Naive thymus-derived CD4-positive, alpha-beta T cell (primary cell): ENCODE results near the gene SEMA4C. TPM values are rescaled to one million over a fixed set of nuclear protein-coding genes. Genes with fewer than 3 reads are reported as not detected.

Source experiments
- ATAC-seq: fragments of 150-1000 bp; cut with Tn5 transposase; 2 replicates; pipeline ENCODE4 v1.10.0; 2021; ENCODE audit warnings: mild to moderate bottlenecking, moderate library complexity
- CTCF ChIA-PET: fragments of 350-600 bp; sonication (Branson Sonifier 250); formaldehyde crosslinking; loops from one replicate; lab custom pipeline; 2021; ENCODE audit warnings: antibody characterized with exemption; lab: Charles Lee
- POLR2A ChIA-PET: fragments of 350-600 bp; sonication (Branson Sonifier 250); formaldehyde crosslinking; loops from one replicate; lab custom pipeline; 2021; ENCODE audit warnings: antibody characterized with exemption, inconsistent platforms; lab: Charles Lee
- DNase-seq, 9 donors: peaks; one replicate each; pipeline versions ENCODE4 v3.0.0 to v3.0.0-alpha.2; 2020 to 2022; ENCODE audit warnings: mixed read lengths in 1 of 9
- H3K27ac ChIP-seq: one replicate; pipeline ENCODE4 v1.7.0; 2013; ENCODE audit warnings: mild to moderate bottlenecking, low read depth, low read length, moderate library complexity
- H3K27me3 ChIP-seq, 2 donors: one replicate each; pipeline ENCODE4 v1.7.0; 2013; ENCODE audit warnings: low read length in 2 of 2, mild to moderate bottlenecking in 2 of 2, moderate library complexity in 2 of 2; ENCODE audit not compliant: control insufficient read depth in 2 of 2, insufficient read depth in 2 of 2
- H3K36me3 ChIP-seq, 3 experiments: 1 replicate in 2 of 3; 2 replicates in 1 of 3; pipeline ENCODE4 v1.7.0; 2013; ENCODE audit warnings: low read length in 3 of 3, mild to moderate bottlenecking in 3 of 3, moderate library complexity in 1 of 3; ENCODE audit not compliant: insufficient read depth in 3 of 3, control insufficient read depth in 2 of 3
- H3K4me1 ChIP-seq, 2 donors: one replicate each; pipeline ENCODE4 v1.7.0; 2013; ENCODE audit warnings: low read length in 2 of 2, mild to moderate bottlenecking in 2 of 2, moderate library complexity in 1 of 2; ENCODE audit not compliant: control insufficient read depth in 2 of 2, insufficient read depth in 2 of 2
- H3K4me3 ChIP-seq: 2 replicates; pipeline ENCODE4 v1.7.0; 2013; ENCODE audit warnings: mild to moderate bottlenecking, low read length
- H3K9me3 ChIP-seq, 3 experiments: 1 replicate in 2 of 3; 2 replicates in 1 of 3; pipeline ENCODE4 v1.7.0; 2013; ENCODE audit warnings: low read length in 3 of 3; ENCODE audit not compliant: control insufficient read depth in 2 of 3
- H3K27ac Mint-ChIP-seq, 9 donors: one replicate each; pipeline ENCODE4 v1.8.0; 2020 to 2022; ENCODE audit warnings: mixed read lengths in 9 of 9, mild to moderate bottlenecking in 8 of 9, moderate library complexity in 5 of 9, inconsistent platforms in 2 of 9
- H3K27me3 Mint-ChIP-seq, 5 donors: one replicate each; pipeline ENCODE4 v1.8.0; 2021 to 2022; ENCODE audit warnings: mixed read lengths in 5 of 5, mild to moderate bottlenecking in 1 of 5
- H3K36me3 Mint-ChIP-seq, 5 donors: one replicate each; pipeline ENCODE4 v1.8.0; 2020 to 2022; ENCODE audit warnings: mixed read lengths in 5 of 5, mild to moderate bottlenecking in 3 of 5, inconsistent platforms in 1 of 5
- H3K4me1 Mint-ChIP-seq, 7 donors: one replicate each; pipeline ENCODE4 v1.8.0; 2020 to 2022; ENCODE audit warnings: mixed read lengths in 7 of 7, mild to moderate bottlenecking in 3 of 7, inconsistent platforms in 1 of 7
- H3K4me3 Mint-ChIP-seq, 10 donors: one replicate each; pipeline ENCODE4 v1.8.0; 2020 to 2022; ENCODE audit warnings: mild to moderate bottlenecking in 10 of 10, mixed read lengths in 10 of 10, moderate library complexity in 6 of 10, inconsistent platforms in 2 of 10
- H3K9me3 Mint-ChIP-seq, 11 donors: one replicate each; pipeline ENCODE4 v1.8.0; 2020 to 2022; ENCODE audit warnings: mixed read lengths in 11 of 11, mild to moderate bottlenecking in 4 of 11, inconsistent platforms in 1 of 11, moderate library complexity in 1 of 11
- intact Hi-C, 2 donors: fragments of 100-400 bp; cut with micrococcal nuclease; formaldehyde crosslinking; loops; one replicate each; pipeline ENCODE4 v1.15.1; 2023
- polyA plus RNA-seq, 2 donors: library from polyadenylated mRNA; unstranded; fragments of 300-500 nt; fragmentation: Illumina TruSeq; gene quantifications; one replicate each; pipeline ENCODE4 v1.2.3, GENCODE V29; 2021
- total RNA-seq, 6 experiments: library from RNA in 5 of 6; stranded (reverse) in 5 of 6; gene quantifications; 1 replicate in 5 of 6; 2 replicates in 1 of 6; pipeline ENCODE4 v1.2.3 and lab custom pipeline; 2021 to 2026

The SEMA4C gene
- total and polyA plus RNA-seq, 7 experiments from 2014 or later, result 3.1 to 74.7 (median 34.4) TPM

- Mint-ChIP-seq H3K4me3 (no peak overlapping the region), H3K27ac (peak overlapping the region in 1 of 9 donors; percentile 32), H3K9me3 (peaks cover 0 to 2% (median 0%) of the 10 kb centered on the region in 11 donors), H3K36me3 (no peaks in the 10 kb centered on the region), H3K27me3 (peaks cover 0 to 2% (median 0%) of the 10 kb centered on the region in 5 donors), H3K4me1 (peaks cover 12 to 32% (median 22%) of the 10 kb centered on the region in 7 donors)
- intact Hi-C loops, result no loop called here
- Histone ChIP-seq H3K36me3 (no peaks in the 10 kb centered on the region), H3K27me3 (no peaks in the 10 kb centered on the region), H3K4me1 (peaks cover 0 to 14% of the 10 kb centered on the region in 2 donors), H3K9me3 (no peaks in the 10 kb centered on the region), H3K4me3 (no peak overlapping the region), H3K27ac (no peak overlapping the region)
- DNase-seq (no peak), ATAC-seq (no peak)
- POLR2A ChIA-PET, result interaction anchor here (1.0 to 1.5 kb wide), 5 partner anchors 9 to 42 kb away, joined by 3 to 5 read pairs (median 3); no protein-coding TSS in a partner anchor
- CTCF ChIA-PET, result interaction anchor here (1.0 to 1.4 kb wide), 2 partner anchors 10 to 27 kb away, joined by 3 to 4 read pairs; partner anchors contain the start of gene ANKRD39
Measured at GRCh38 chr2:96884299-96885094, 14.6 kb upstream of the SEMA4C start.

- ATAC-seq (no peak), DNase-seq (no peak)
- no peaks in the 10 kb centered on the region for H3K36me3 Mint-ChIP-seq
- peaks cover 8 to 20% (median 12%) of the 10 kb centered on the region in 7 donors for H3K4me1 Mint-ChIP-seq
- ChIA-PET POLR2A (interaction anchor here (0.9 to 1.6 kb wide), 4 partner anchors 8 to 16 kb away, joined by 3 to 5 read pairs (median 3); no protein-coding TSS in a partner anchor), CTCF (no interaction called here)
- H3K4me3 Mint-ChIP-seq, result no peak overlapping the region
- Histone ChIP-seq H3K36me3 (no peaks in the 10 kb centered on the region), H3K27ac (no peak overlapping the region), H3K27me3 (no peaks in the 10 kb centered on the region), H3K4me1 (peaks cover 0 to 6% of the 10 kb centered on the region in 2 donors), H3K4me3 (no peak overlapping the region), H3K9me3 (no peaks in the 10 kb centered on the region)
- peaks cover 0 to 2% (median 0%) of the 10 kb centered on the region in 5 donors for H3K27me3 Mint-ChIP-seq
- no peak overlapping the region for H3K27ac Mint-ChIP-seq
- intact Hi-C loops, result no loop called here
- H3K9me3 Mint-ChIP-seq, result peaks cover 0 to 2% (median 0%) of the 10 kb centered on the region in 11 donors
Measured at GRCh38 chr2:96883306-96883705, 13.4 kb upstream of the SEMA4C start.

GRCh38 chr2:96882906-96883305, 13.0 kb upstream of the SEMA4C start:
- H3K27ac ChIP-seq, result no peak overlapping the region

GRCh38 chr2:96882230-96882629, 12.3 kb upstream of the SEMA4C start:
- intact Hi-C loops, result no loop called here
- H3K36me3 ChIP-seq, result no peaks in the 10 kb centered on the region
- no peak for ATAC-seq
- ChIA-PET CTCF (no interaction called here), POLR2A (interaction anchor here (0.5 to 1.6 kb wide), 2 partner anchors 9 to 51 kb away, joined by 3 to 5 read pairs; no protein-coding TSS in a partner anchor)
- no peak overlapping the region for H3K4me3 ChIP-seq
- H3K4me1 ChIP-seq, result no peaks in the 10 kb centered on the region
- no peak overlapping the region for H3K27ac Mint-ChIP-seq
- peaks cover 0 to 2% (median 0%) of the 10 kb centered on the region in 11 donors for H3K9me3 Mint-ChIP-seq
- no peaks in the 10 kb centered on the region for H3K9me3 ChIP-seq
- no peaks in the 10 kb centered on the region for H3K36me3 Mint-ChIP-seq
- no peaks in the 10 kb centered on the region for H3K27me3 ChIP-seq
- H3K27me3 Mint-ChIP-seq, result peaks cover 0 to 2% (median 0%) of the 10 kb centered on the region in 5 donors
- no peak overlapping the region for H3K27ac ChIP-seq
- peak overlapping the region in 1 of 10 donors; percentile 45 for H3K4me3 Mint-ChIP-seq
- H3K4me1 Mint-ChIP-seq, result peaks cover 0 to 10% (median 5%) of the 10 kb centered on the region in 7 donors
- no peak for DNase-seq

More at GRCh38 chr2:96882906-96883305, 13.0 kb upstream of the SEMA4C start:
- ChIA-PET POLR2A (interaction anchor here (0.9 to 1.6 kb wide), 3 partner anchors 8 to 17 kb away, joined by 3 to 5 read pairs (median 3); no protein-coding TSS in a partner anchor), CTCF (no interaction called here)
- Mint-ChIP-seq H3K36me3 (no peaks in the 10 kb centered on the region), H3K9me3 (peaks cover 0 to 2% (median 0%) of the 10 kb centered on the region in 11 donors), H3K27me3 (peaks cover 0 to 2% (median 0%) of the 10 kb centered on the region in 5 donors), H3K4me1 (peaks cover 4 to 16% (median 9%) of the 10 kb centered on the region in 7 donors), H3K27ac (no peak overlapping the region), H3K4me3 (no peak overlapping the region)
- no peaks in the 10 kb centered on the region for H3K27me3 ChIP-seq
- ATAC-seq (no peak), DNase-seq (no peak)
- no peaks in the 10 kb centered on the region for H3K36me3 ChIP-seq
- intact Hi-C loops, result no loop called here
- no peaks in the 10 kb centered on the region for H3K9me3 ChIP-seq
- peaks cover 0 to 2% of the 10 kb centered on the region in 2 donors for H3K4me1 ChIP-seq
- H3K4me3 ChIP-seq, result no peak overlapping the region

GRCh38 chr2:96881349-96882195, 11.7 kb upstream of the SEMA4C start:
- ChIA-PET POLR2A (interaction anchor here (1.6 kb wide), 1 partner anchor 10 kb away, joined by 5 read pairs; no protein-coding TSS in a partner anchor), CTCF (no interaction called here)
- no peaks in the 10 kb centered on the region for H3K27me3 ChIP-seq
- Mint-ChIP-seq H3K27me3 (peaks cover 0 to 2% (median 0%) of the 10 kb centered on the region in 5 donors), H3K36me3 (no peaks in the 10 kb centered on the region), H3K9me3 (peaks cover 0 to 2% (median 0%) of the 10 kb centered on the region in 11 donors), H3K4me1 (peaks cover 0 to 9% (median 4%) of the 10 kb centered on the region in 7 donors), H3K27ac (peak overlapping the region in 2 of 9 donors; percentile 10 to 34), H3K4me3 (no peak overlapping the region)
- DNase-seq (no peak), ATAC-seq (no peak)
- intact Hi-C loops, result no loop called here
- H3K9me3 ChIP-seq, result no peaks in the 10 kb centered on the region
- no peak overlapping the region for H3K27ac ChIP-seq
- H3K4me1 ChIP-seq, result no peaks in the 10 kb centered on the region
- H3K36me3 ChIP-seq, result no peaks in the 10 kb centered on the region
- H3K4me3 ChIP-seq, result no peak overlapping the region

- POLR2A ChIA-PET, result interaction anchor here (0.6 to 1.0 kb wide), 2 partner anchors 8 to 105 kb away, joined by 4 to 6 read pairs; no protein-coding TSS in a partner anchor
Measured at GRCh38 chr2:96880891-96881273, 11.0 kb upstream of the SEMA4C start.

More at GRCh38 chr2:96880891-96881273, 11.0 kb upstream of the SEMA4C start:
- Histone ChIP-seq H3K4me1 (no peaks in the 10 kb centered on the region), H3K4me3 (no peak overlapping the region), H3K36me3 (no peaks in the 10 kb centered on the region), H3K9me3 (no peaks in the 10 kb centered on the region), H3K27me3 (no peaks in the 10 kb centered on the region), H3K27ac (no peak overlapping the region)
- H3K27me3 Mint-ChIP-seq, result peaks cover 0 to 2% (median 0%) of the 10 kb centered on the region in 5 donors
- CTCF ChIA-PET, result no interaction called here
- no peak overlapping the region for H3K4me3 Mint-ChIP-seq
- peaks cover 0 to 6% (median 4%) of the 10 kb centered on the region in 7 donors for H3K4me1 Mint-ChIP-seq
- DNase-seq (no peak), ATAC-seq (no peak)
- H3K9me3 Mint-ChIP-seq, result peaks cover 0 to 2% (median 0%) of the 10 kb centered on the region in 11 donors
- peak overlapping the region in 1 of 9 donors; percentile 34 for H3K27ac Mint-ChIP-seq
- H3K36me3 Mint-ChIP-seq, result no peaks in the 10 kb centered on the region
- intact Hi-C loops, result no loop called here
